ENCODE data around the gene CFAP299. TPM values are rescaled to one million over a fixed set of nuclear protein-coding genes. Genes with fewer than 3 reads are reported as not detected.
A peak's percentile ranks its signal among the peaks of the same experiment; 100 is the strongest.
"Not testable (repeated sequence)": the region's sequence is repeated elsewhere in the genome, so short reads cannot be mapped to it uniquely, and the experiment has no call there.

Gene CFAP299
- polyA plus RNA-seq, 12 donors, result 0.17 to 0.36 (median 0.28) TPM; not detected in 8

DNA sequence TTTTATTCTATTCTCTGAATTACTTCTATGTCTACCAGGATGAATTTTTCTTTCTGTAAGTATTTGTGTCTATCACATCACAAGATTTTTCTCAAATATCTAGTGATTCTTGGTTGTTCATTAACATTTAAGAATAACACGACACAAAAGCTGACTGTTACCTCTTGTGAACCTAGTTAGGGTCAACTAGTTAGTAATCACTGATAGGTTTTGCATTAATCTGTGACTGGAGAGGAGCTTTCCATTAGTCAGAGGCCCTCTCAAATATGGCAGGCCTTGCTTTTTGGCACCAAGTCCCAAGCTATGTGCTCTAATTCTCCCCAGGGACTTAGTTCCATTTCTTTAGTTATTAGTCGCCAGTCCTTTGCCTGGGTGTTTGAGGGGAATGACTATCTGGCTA, 259.2 kb downstream of the CFAP299 start:
- DNase-seq, result no peak

DNA sequence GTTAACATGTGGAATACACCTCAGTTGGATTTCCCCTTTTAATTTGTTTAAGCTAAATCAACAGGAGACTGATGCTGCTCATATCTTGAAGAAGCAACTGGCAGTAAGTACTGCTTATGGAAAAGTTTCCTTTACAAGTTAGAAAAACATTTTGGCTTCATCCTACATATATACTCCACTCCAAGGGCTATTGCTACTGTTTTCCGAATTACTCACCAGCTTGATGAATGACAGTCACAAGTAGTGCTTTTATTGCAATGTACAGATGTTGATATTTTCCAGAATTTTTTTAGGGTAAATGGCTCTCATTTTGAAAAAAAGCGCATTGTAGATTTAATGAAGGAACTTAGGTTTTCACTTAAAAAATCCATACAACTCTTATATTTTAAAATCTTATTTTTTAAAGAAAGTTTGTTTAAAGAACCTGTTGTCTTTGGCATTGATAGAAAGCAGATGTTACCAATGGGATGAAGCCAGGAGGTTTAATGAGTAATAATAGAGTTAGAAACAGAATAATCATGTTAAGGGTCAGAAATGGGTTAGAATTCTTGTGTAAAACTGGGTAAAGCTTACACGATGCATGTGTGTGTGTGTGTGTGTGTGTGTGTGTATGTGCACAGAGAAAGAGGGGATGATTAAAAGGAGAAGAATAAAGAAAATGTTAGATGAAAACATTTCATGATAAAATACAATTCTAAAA, 272.9 kb downstream of the CFAP299 start:
- DNase-seq, result peak; percentile 31

DNA sequence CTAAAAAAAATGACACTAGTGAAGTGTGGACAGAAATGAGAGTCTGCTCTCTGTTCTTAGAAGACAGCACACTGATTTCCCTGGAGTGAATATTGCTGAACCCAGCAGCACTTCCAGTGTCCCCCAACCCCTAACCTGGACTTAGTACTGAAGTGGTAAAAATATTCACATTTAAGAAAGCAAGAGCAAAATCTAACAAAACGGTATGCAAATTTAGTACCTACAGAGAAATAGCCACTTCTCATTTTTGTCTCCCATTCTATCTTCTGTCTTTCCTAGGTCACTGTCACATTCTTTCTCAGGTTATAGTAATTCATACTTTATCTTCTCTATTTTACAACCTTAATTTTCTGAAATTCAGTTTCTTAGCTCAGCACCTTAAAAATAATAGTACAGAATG, 274.7 kb downstream of the CFAP299 start:
- no peak for DNase-seq

DNA sequence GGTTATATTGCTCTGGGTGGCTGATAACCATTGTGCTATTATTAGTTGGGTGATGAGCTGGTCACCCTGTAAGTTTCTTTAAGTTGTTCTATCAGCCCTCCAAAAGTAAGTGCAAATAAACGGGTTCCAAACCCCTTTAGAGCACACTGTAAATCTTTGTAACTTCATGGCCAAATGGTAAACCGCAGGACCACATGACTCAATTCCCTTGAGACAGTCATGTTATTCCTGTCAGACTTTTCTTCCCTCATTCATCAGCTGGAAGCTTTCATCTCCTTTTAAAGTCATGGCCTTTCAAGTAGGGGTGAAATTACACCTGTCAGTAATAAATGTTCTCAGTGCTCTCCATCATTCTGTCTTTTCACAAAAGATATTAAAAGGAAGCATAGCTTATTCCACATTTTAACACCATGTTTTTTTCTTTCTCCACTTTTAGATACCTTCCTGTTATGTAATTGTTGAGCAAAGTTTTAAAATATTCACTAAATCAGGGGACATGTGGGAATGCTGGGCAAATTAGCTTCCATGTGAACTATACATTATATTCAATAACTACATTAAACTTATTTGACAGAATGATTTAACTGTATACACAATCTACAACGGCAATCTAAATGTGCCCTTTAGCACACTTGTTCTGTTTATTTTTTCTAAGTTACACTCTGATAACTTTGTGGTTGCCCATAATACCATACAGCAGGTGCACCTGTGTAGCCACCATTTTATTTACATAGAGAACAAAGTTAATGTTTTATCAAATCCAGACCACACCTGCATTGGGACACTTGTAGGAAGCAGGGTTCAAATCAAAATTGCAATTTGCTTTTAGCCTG, 275.5 kb downstream of the CFAP299 start:
- DNase-seq, result no peak

DNA sequence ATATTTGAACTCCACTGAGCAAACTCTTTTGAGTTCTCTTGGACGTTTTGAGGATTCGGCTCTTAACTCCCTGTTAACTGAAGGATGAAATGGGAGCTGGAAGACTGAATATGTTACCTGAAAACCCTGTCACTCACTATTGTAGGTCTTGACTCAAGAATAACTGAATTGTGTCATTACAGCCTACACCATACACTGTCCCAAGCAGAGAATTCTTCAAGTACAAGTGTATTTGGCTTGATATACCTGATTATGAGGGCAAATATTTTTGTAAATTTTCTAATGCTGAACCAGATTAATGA, 276.1 kb downstream of the CFAP299 start:
- DNase-seq, result no peak

DNA sequence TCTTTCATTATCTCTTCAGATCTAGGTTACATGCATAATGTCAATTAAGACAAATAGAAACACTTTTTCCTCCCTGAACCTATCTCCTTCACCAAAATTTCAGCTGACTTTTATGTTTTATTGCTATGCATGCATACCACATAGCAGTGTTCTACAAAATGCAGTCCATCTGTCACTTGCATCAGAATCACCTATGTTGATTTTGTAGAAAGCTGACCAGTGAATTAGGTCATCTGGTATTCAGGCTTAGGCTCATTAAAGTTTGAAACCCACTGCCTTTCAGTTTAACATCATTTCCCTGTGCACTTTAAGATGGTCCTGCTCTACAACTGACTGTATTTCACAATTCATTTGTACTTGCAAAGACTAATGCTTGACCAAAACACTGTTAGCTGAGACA, 277.9 kb downstream of the CFAP299 start:
- DNase-seq, result no peak

DNA sequence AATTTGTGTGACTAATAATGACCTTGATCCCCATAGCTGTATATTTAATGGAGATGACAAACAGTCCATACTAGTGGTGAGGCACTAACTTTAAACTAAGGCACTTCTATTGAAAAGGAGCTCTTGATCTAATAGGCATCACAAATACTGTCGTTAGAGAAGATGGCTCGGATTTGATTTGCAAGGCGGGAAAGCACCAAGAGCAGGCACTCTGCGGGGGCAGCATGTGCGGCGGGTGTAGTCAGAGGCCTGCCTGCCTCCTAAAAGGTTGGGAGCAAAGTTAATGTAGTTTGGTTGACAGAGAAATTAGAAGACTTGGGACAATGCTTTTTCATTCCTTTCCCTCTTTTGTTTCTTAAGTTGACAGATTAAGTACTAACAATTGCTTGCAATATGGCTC, 278.8 kb downstream of the CFAP299 start:
- DNase-seq, result no peak

DNA sequence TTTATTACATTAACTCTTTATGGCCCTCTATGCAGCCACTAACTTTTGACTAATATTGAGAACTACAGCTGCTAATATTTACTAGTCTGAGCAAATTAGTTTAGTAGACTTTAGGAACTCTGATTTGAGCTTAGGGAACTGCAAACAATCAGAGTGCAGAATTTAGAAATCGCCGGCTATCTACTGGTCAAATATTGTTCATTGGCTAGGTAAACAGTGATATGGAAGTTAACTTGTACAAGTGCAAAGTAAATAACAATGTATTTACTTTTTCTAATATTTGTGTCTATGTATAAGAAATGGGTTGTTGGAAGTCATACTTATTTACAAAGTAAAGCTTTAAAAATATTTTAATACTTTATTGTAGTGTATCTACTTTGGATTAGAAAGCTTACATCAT, 279.6 kb downstream of the CFAP299 start:
- DNase-seq, result no peak

DNA sequence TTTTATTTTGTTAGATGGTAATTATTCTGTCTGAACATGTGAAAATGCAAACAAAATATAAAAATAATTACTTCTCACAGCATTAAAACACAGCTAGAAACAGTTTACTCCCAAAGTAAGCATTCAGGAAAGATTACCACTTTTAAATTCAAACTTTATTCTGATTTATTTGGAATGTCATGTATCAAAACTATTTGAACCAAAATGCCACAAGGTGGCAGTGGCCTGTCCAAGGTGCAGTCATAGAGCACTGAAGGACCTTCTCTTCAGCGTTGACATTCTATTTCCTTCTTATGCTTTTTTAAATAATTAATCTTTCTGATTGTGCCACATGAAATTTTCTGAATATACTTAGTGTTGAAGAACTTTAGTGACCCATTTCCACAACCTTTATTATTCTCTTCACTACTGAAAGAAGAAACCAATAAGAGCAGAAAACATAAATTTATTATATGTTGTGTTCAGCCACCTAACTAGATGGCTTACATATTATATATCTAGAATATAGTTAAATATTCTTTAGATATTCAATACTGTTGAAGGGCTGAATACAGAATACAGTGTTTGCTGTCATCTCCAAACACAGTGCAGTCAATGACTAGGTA, 283.6 kb downstream of the CFAP299 start:
- DNase-seq, result no peak

DNA sequence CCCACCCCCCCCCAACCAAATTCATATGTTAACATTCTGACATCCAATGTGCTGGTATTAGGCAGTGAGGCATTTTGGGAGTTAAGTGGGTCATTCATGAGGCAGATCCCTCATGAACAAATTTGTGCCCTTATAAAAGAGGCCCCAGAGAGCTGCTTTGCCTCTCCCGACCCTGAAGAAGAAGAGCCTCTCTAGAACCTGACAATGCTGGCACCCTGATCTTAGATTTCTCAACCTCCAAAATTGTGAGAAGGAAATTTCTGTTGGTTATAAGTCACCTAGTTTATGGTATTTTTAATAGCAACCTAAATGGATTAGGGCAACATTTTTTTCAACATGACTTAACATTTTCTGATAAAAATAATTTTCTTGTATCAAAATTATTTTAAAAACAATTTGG, 296.3 kb downstream of the CFAP299 start:
- DNase-seq, result no peak

DNA sequence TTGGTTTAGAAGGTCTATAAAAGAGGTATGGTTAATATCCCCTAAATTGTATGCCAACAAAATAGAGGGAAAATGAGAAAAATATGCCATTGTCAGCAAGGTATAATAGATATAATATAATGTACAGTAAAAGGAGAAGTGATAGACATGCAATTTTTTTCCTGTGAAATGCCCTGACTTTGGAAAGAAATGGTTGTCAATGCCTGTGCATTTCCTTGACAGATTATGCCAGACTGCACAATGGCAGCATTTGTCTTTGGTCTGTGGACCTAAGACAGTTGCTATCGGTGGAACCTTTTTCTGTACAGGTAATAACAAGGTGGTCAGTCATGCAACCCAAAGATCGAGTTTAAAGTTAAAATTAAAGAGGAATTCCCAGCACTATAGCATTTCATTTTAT, 301.7 kb downstream of the CFAP299 start:
- DNase-seq, result no peak

DNA sequence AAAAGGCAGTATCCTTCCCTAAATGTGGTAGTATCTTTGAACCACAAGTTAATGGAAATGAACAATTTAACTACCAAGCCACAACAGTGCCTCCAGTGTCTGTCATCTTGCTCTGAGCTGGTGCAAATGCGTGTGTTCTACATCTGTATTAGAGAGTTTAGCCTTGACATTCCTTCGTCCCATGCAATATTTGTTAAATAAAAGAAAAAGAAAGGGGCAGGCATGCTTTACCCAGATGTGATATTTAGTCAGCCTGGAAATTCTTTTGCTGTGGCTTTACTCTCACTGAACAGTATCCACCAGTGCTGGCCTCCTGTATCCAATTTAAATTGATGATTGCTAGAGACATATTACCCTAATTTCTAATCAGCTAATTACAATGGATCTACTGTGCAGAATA, 310.5 kb downstream of the CFAP299 start:
- DNase-seq, result no peak

DNA sequence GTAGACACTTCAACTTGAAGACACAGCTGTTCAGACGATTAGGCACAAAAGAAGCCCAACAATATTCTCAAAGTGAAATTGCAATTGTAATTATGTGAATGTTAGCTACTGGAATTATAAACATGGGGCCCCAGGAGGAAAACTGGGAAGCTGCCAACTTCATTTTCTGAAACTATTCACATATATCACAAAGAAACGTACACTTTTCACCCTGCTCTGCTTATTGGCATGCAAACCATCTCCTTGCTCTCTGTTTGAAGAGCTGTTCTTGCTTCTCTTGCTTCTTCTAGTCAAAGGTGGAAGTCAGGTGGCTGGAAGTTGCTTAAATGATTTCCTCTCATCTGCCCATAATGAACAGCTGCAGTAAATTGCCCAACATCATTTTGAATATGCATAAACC, 320.1 kb downstream of the CFAP299 start:
- peak; percentile 8 for DNase-seq

DNA sequence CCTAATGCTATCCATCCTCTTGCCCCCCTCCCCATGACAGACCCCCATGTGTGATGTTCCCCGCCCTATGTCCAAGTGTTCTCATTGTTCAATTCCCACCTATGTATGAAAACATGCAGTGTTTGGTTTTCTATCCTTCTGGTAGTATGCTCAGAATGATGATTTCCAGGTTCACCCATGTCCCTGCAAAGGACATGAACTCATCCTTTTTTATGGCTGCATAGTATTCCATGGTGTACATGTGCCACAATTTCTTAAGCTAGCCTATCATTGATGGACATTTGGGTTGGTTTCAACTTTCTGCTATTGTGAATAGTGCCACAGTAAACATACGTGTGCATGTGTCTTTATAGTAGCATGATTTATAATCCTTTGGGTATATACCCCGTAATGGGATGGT, 334.6 kb downstream of the CFAP299 start:
- DNase-seq, result not testable (repeated sequence)

DNA sequence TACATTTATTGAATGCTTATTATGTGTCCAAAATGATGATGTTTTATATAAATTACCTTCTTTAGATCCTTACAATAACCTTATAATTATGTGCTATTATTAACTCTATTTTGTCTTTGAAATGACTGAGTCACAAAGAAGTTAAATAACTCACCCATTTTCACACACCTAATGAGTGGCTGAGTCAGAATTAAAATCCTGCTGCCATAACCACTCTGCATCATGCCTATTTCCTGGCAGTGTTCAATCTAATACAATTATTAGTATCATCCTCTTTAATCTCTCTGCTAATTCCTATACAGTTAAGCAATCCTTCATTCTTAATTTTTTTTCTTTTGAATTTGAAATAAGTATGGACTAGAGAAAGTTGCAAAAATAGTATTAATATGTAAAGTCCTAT, 342.9 kb downstream of the CFAP299 start:
- no peak for DNase-seq

DNA sequence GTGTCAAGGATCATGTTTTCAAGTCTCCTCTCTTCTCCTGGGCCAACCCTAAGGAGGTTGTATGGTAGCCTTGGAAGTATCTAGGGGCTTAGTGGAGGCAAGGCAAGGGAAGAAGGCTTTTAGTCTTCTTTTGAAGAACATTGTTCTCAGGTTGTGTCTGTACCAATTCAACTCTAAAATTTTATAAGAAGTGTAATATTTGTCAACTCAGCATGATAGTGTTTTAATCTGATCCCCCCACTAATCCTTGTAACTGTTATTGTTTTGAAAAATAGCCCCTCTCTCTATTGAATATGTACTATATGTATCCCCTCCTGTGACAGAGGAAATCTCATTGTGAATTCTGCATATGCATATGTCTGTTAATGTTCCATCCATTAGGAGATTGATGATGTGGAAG, 345.4 kb downstream of the CFAP299 start:
- no peak for DNase-seq

DNA sequence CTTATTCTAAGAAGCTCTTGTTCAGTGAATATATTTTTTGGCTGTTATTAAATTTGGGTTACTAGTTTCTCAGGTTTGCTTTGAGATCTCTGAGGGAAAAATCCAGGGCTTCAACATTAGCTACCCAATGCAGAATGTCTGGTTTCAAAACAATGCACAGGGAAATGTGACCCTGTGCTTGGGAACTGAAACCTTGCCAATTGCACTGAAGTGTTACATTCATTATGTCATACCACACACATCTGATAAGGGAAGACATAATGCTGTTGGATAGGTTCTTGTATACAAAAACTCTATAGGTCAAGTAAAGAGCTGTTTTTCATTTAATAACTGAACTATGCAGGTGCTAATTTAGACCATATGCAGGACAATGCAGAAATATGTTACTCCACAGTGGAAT, 349.7 kb downstream of the CFAP299 start:
- DNase-seq, result no peak

DNA sequence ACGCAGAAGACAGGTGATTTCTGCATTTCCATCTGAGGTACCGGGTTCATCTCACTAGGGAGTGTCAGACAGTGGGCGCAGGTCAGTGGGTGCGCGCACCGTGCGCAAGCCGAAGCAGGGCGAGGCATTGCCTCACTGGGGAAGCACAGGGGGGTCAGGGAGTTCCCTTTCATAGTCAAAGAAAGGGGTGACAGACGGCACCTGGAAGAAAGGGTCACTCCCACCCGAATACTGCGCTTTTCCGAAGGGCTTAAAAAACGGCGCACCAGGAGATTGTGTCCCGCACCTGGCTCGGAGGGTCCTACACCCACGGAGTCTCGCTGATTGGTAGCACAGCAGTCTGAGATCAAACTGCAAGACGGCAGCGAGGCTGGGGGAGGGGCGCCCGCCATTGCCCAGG, 352.2 kb downstream of the CFAP299 start:
- not testable (repeated sequence) for DNase-seq

DNA sequence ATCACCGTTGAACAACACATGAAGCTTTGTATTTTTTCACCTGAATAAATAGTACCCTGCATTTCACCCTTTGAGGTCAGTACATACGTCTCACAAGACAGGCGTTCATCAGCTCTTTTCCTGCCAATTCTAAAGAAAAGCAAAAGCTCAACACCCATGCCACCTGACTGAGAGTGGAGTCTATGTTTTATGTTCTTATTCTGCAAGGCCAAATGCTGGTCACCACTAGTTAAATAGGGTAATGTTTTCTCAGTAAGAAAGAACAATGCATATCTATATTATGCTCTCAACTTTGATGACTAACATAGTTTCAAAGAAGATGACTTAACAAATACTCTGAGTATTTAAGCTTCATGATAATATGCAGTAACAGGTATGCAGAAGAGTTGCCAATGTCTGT, 358.6 kb downstream of the CFAP299 start:
- no peak for DNase-seq

DNA sequence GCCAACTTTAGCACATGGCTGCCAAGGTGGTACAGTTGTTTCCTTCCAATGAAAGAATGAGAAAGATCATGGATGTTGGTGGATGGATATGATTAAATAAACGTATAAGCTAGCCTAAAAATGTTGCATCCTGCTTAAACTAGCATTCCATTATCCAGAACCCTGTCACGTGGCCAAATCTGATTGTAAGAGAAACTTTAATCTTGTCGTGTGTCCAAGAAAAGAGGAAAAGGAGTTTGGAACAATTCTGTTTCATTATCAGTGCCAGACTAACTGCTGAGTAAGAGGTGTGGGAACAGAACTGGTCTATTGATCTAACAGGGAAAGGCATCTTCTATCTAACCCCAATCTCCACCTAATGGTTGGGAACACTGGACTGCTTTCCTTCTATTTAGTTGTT, 369.8 kb downstream of the CFAP299 start:
- DNase-seq, result no peak

DNA sequence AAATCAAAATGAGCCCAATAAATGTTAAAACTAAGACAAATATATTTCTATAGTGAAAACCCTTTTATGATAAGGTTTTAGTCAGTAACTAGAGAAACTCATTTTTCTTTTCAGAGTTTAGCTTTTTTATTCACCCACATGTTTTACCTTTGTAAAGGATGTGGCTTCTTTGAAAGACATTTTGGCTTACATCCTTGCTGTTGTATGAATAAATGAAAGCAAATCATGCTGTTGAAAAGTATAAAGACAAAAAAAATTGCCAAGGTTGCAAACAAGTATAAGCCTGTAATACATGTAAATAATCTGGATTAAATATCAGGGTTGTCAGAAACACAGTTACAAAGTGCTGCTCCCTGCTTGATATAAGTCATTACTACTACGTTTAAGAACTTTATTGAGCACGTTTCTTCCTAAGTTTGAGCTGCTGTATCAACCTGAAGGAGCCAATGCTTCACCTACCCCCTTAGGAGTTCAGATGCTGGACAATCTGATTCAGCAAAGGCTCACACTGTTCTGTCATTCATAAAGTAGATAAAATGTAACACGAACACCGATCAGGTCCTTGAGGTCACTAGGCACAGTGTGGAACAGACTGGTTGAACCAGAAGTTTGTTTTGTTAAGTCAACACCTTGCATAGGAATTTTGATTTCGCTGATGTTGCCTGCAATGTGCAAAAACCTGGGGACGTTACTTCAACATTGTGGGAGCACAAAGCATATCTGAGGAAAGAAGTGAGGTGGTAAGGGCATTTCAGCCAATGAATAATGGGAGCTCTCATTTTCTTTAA, 373.7 kb downstream of the CFAP299 start:
- no peak for DNase-seq

DNA sequence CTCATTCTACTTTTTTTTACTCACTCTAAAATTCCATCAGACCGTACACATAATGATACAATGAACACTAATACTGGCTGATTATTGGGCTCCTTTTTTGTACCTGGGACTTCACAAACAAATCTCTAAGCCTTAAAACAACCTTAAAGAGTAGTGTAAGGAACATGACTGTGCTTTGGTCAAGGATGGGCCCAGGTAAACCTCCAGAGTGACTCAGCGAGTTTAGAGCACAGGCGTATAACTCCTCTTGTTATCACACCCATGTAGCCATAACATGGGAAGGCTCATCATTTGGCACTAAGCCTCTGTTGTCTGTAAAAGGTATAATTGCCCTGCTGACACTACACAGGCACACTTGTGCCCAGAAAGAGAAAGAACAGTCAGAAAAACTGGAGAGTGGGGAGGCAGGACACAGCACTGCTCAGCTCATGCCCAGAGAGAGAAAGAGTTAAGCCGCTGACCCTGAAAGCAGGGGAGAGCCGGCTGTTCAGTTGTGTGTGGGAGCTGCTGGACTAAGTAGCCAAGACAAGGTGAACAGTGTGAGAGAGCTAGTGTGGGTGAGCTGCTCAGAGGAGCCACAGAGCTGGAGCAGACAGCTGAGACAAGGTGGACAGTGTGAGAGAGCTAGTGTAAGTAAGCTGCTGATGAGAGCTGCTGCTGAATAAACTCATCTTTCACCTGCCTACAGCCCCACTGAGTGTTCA, 375.4 kb downstream of the CFAP299 start:
- DNase-seq, result no peak

All from muscle of arm (tissue), 12 donors.